ENCODE measurements around the gene FCER1A. TPM values are rescaled to one million over a fixed set of nuclear protein-coding genes. Genes with fewer than 3 reads are reported as not detected.
"Not testable (repeated sequence)": the region's sequence is repeated elsewhere in the genome, so short reads cannot be mapped to it uniquely, and the experiment has no call there.

FCER1A gene
- total RNA-seq, 2 experiments from 2014 or later = not detected

GRCh38 chr1:159342761-159343425 is 40.8 kb downstream of the FCER1A start:
- H3K27ac Mint-ChIP-seq = no peak overlapping the region
- H3K27me3 Mint-ChIP-seq = peaks cover 12% of the 10 kb centered on the region
- H3K4me1 Mint-ChIP-seq (ENCODE audit: low read depth) = no peaks in the 10 kb centered on the region
- H3K9me3 Mint-ChIP-seq = no peaks in the 10 kb centered on the region
- H3K4me3 Mint-ChIP-seq = no peak overlapping the region
- ATAC-seq (no peak), DNase-seq (no peak)
- ChIA-PET POLR2A (no interaction called here), CTCF (no interaction called here)
- TF ChIP-seq CTCF (IDR thresholded peaks at IDR 0.05) = no peak
- intact Hi-C loops (cut with micrococcal nuclease) = no loop called here
- H3K36me3 Mint-ChIP-seq (ENCODE audit: low read depth) = no peaks in the 10 kb centered on the region

GRCh38 chr1:159349374-159349773 is 47.2 kb downstream of the FCER1A start:
- ATAC-seq; CTCF ChIA-PET; H3K4me1 Mint-ChIP-seq (ENCODE audit: low read depth); H3K9me3 Mint-ChIP-seq; H3K4me3 Mint-ChIP-seq; POLR2A ChIA-PET; H3K36me3 Mint-ChIP-seq (ENCODE audit: low read depth); DNase-seq; H3K27ac Mint-ChIP-seq; intact Hi-C loops (cut with micrococcal nuclease): not testable (repeated sequence)
- H3K27me3 Mint-ChIP-seq = peaks cover 12% of the 10 kb centered on the region

- TF ChIP-seq CTCF (IDR thresholded peaks at IDR 0.05) = no peak
- no peak for ATAC-seq
- POLR2A ChIA-PET = no interaction called here
- Mint-ChIP-seq H3K36me3 (ENCODE audit: low read depth) (no peaks in the 10 kb centered on the region), H3K27ac (no peak overlapping the region), H3K4me3 (no peak overlapping the region), H3K27me3 (peaks cover 13% of the 10 kb centered on the region), H3K4me1 (ENCODE audit: low read depth) (no peaks in the 10 kb centered on the region), H3K9me3 (peaks cover 2% of the 10 kb centered on the region)
- intact Hi-C loops (cut with micrococcal nuclease) = no loop called here
- CTCF ChIA-PET = no interaction called here
- no peak for DNase-seq
Observed at GRCh38 chr1:159352436-159352835, 50.3 kb downstream of the FCER1A start.

Other genes with a start within 250 kb of the FCER1A start
- 1 to 10 TPM; 6.7 to 8.6 TPM for gene AIM2, start 225.6 kb upstream of the FCER1A start, total RNA-seq
- not detected for gene CADM3, start 130.7 kb upstream of the FCER1A start, total RNA-seq
- not detected for gene ACKR1, start 97.5 kb upstream of the FCER1A start, total RNA-seq
- not detected for gene OR10J4, start 129.9 kb downstream of the FCER1A start, total RNA-seq
- not detected for gene OR10J1, start 137.4 kb downstream of the FCER1A start, total RNA-seq
- not detected for gene OR10J5, start 233.7 kb downstream of the FCER1A start, total RNA-seq

Measured in activated CD8-positive, alpha-beta T cell treated with anti-CD3 and anti-CD28 coated beads for 36 hours (primary cell).